ENCODE results near the gene ZG16B.
A peak's percentile ranks its signal among the peaks of the same experiment; 100 is the strongest.

Gene ZG16B

GRCh38 chr16:2825049-2825742 lies 4.9 kb upstream of the ZG16B start:
- DNase-seq (ENCODE audit: low read depth, low spot score): no peak

- DNase-seq (ENCODE audit: low read depth, low spot score): no peak
Measured at GRCh38 chr16:2825906-2826305, 4.2 kb upstream of the ZG16B start.

GRCh38 chr16:2826591-2827373 lies 3.3 kb upstream of the ZG16B start:
- DNase-seq (ENCODE audit: low read depth, low spot score): no peak

- no peak for DNase-seq (ENCODE audit: low read depth, low spot score)
Measured at GRCh38 chr16:2827374-2827791, 2.7 kb upstream of the ZG16B start.

- no peak for DNase-seq (ENCODE audit: low read depth, low spot score)
Measured at GRCh38 chr16:2827831-2828520, 2.1 kb upstream of the ZG16B start.

GRCh38 chr16:2828521-2828840 lies 1.6 kb upstream of the ZG16B start:
- no peak for DNase-seq (ENCODE audit: low read depth, low spot score)

GRCh38 chr16:2828876-2829430 lies 1.1 kb upstream of the ZG16B start:
- DNase-seq (ENCODE audit: low read depth, low spot score): no peak

GRCh38 chr16:2830355-2830695 lies 222 bp downstream of the ZG16B start:
- no peak for DNase-seq (ENCODE audit: low read depth, low spot score)

- no peak for DNase-seq (ENCODE audit: low read depth, low spot score)
Measured at GRCh38 chr16:2831203-2831602, 1.1 kb downstream of the ZG16B start.

GRCh38 chr16:2833776-2834175 lies 3.7 kb downstream of the ZG16B start:
- no peak for DNase-seq (ENCODE audit: low read depth, low spot score)

GRCh38 chr16:2834968-2835367 lies 4.9 kb downstream of the ZG16B start:
- no peak for DNase-seq (ENCODE audit: low read depth, low spot score)

- DNase-seq (ENCODE audit: low read depth, low spot score): no peak
Measured at GRCh38 chr16:2835638-2836493, 5.8 kb downstream of the ZG16B start.

- DNase-seq (ENCODE audit: low read depth, low spot score): no peak
Measured at GRCh38 chr16:2836646-2837508, 6.8 kb downstream of the ZG16B start.

GRCh38 chr16:2838928-2839327 lies 8.8 kb downstream of the ZG16B start:
- no peak for DNase-seq (ENCODE audit: low read depth, low spot score)

- DNase-seq (ENCODE audit: low read depth, low spot score): no peak
Measured at GRCh38 chr16:2839650-2840450, 9.7 kb downstream of the ZG16B start.

GRCh38 chr16:2840914-2841313 lies 10.8 kb downstream of the ZG16B start:
- DNase-seq (ENCODE audit: low read depth, low spot score): no peak

GRCh38 chr16:2841606-2842339 lies 11.7 kb downstream of the ZG16B start:
- no peak for DNase-seq (ENCODE audit: low read depth, low spot score)

- peak; percentile 51 for DNase-seq (ENCODE audit: low read depth, low spot score)
Measured at GRCh38 chr16:2842340-2843000, 12.4 kb downstream of the ZG16B start.

GRCh38 chr16:2843526-2843925 lies 13.4 kb downstream of the ZG16B start:
- no peak for DNase-seq (ENCODE audit: low read depth, low spot score)

Measured in activated CD4-positive, CD25-positive, alpha-beta regulatory T cell treated with anti-CD3 and anti-CD28 coated beads, Interleukin-2, amount 50 U/mL, for 16 hours (primary cell).